GM21360 (cell line): ENCODE data around the gene LHFPL3.
"Not testable (repeated sequence)": the region's sequence is repeated elsewhere in the genome, so short reads cannot be mapped to it uniquely, and the experiment has no call there.

Experiments used
- ATAC-seq: cut with Tn5 transposase; IDR thresholded peaks from one replicate; pipeline ENCODE4 v1.9.1; 2021; ENCODE audit warnings: mild to moderate bottlenecking, moderate library complexity; ENCODE audit not compliant: unreplicated experiment

Gene LHFPL3

GRCh38 chr7:104572554-104572953 is 244.2 kb downstream of the LHFPL3 start:
- no peak for ATAC-seq

GRCh38 chr7:104584620-104585019 is 256.2 kb downstream of the LHFPL3 start:
- no peak for ATAC-seq

GRCh38 chr7:104595591-104595990 is 267.2 kb downstream of the LHFPL3 start:
- not testable (repeated sequence) for ATAC-seq

- ATAC-seq, result no peak
These were observed 275.6 kb downstream of the LHFPL3 start for GRCh38 chr7:104603957-104604356.

- no peak for ATAC-seq
These were observed 276.3 kb downstream of the LHFPL3 start for GRCh38 chr7:104604706-104605105.

- ATAC-seq, result no peak
These were observed 292.9 kb downstream of the LHFPL3 start for GRCh38 chr7:104621321-104621720.

GRCh38 chr7:104625956-104626355 is 297.6 kb downstream of the LHFPL3 start:
- ATAC-seq, result no peak

GRCh38 chr7:104627516-104627915 is 299.1 kb downstream of the LHFPL3 start:
- no peak for ATAC-seq

GRCh38 chr7:104628017-104628416 is 299.6 kb downstream of the LHFPL3 start:
- no peak for ATAC-seq

- ATAC-seq, result no peak
These were observed 301.0 kb downstream of the LHFPL3 start for GRCh38 chr7:104629408-104629807.

- ATAC-seq, result no peak
These were observed 312.1 kb downstream of the LHFPL3 start for GRCh38 chr7:104640506-104640905.

- no peak for ATAC-seq
These were observed 314.2 kb downstream of the LHFPL3 start for GRCh38 chr7:104642560-104642959.

- no peak for ATAC-seq
These were observed 315.3 kb downstream of the LHFPL3 start for GRCh38 chr7:104643587-104644217.

- no peak for ATAC-seq
These were observed 322.7 kb downstream of the LHFPL3 start for GRCh38 chr7:104650991-104651640.

GRCh38 chr7:104652434-104652833 is 324.0 kb downstream of the LHFPL3 start:
- ATAC-seq, result no peak

GRCh38 chr7:104652865-104653264 is 324.5 kb downstream of the LHFPL3 start:
- no peak for ATAC-seq

GRCh38 chr7:104653825-104654401 is 325.5 kb downstream of the LHFPL3 start:
- ATAC-seq, result no peak

GRCh38 chr7:104655592-104655991 is 327.2 kb downstream of the LHFPL3 start:
- ATAC-seq, result no peak

GRCh38 chr7:104656467-104656866 is 328.1 kb downstream of the LHFPL3 start:
- ATAC-seq, result no peak

GRCh38 chr7:104657134-104657533 is 328.7 kb downstream of the LHFPL3 start:
- no peak for ATAC-seq

- no peak for ATAC-seq
These were observed 333.2 kb downstream of the LHFPL3 start for GRCh38 chr7:104661575-104661974.

GRCh38 chr7:104664648-104665047 is 336.2 kb downstream of the LHFPL3 start:
- no peak for ATAC-seq
